HG03196 (cell line): ENCODE data around the gene UCN3.
"Not testable (repeated sequence)": the region's sequence is repeated elsewhere in the genome, so short reads cannot be mapped to it uniquely, and the experiment has no call there.

Experiments used
- ATAC-seq: cut with Tn5 transposase; IDR thresholded peaks from one replicate; pipeline ENCODE4 v1.9.1; 2021; ENCODE audit not compliant: unreplicated experiment

Gene UCN3

DNA sequence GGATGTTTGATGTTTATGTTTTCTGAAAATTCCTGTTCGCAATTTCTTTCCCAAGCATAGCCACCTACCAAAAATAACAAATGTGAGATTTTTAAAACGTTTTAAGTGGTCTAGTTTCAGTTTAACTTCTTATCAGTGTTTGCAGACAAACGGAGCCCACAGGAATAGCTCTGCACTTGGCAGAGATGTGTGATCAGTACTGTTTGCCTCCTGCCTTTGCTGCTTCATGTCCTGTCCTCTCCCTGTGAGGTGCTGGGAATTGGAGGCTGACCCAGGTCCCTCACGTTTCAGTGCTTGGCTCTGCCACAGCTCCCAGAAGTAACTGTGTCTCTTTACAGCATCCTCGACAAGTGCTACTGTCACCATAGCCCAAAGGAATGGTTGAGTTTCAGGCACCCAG, 1.2 kb downstream of the UCN3 start:
- ATAC-seq: no peak

DNA sequence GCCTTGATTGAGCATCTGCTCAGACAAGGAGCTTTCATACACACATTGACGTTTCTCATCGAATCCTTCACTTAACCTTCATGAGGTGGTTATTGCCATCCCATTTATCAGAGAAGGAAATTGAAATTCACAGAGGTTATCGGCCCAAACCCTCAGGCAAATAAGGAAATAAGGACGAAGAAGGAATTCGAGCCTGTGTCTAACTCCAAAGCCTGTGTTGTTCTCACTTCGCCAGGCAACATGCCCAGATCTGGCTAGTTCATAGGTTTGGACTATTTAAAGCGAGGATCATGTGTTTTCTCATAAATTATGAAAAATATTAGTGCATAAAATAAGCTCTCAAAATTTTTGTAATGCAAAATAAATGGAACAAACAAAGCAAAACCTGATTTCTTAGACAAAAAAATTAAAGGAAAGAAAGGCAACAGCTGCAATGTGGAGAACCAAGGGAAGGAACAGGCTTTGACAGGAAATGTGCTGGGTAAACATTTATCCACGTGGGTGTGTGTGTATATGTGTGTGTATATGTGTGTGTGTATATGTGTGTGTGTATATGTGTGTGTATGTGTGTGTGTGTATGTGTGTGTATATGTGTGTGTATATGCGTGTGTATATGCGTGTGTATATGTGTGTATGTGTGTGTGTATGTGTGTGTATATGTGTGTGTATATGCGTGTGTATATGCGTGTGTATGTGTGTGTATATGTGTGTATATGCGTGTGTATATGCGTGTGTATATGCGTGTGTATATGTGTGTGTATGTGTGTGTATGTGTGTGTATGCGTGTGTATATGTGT, 4.8 kb downstream of the UCN3 start:
- no peak for ATAC-seq

DNA sequence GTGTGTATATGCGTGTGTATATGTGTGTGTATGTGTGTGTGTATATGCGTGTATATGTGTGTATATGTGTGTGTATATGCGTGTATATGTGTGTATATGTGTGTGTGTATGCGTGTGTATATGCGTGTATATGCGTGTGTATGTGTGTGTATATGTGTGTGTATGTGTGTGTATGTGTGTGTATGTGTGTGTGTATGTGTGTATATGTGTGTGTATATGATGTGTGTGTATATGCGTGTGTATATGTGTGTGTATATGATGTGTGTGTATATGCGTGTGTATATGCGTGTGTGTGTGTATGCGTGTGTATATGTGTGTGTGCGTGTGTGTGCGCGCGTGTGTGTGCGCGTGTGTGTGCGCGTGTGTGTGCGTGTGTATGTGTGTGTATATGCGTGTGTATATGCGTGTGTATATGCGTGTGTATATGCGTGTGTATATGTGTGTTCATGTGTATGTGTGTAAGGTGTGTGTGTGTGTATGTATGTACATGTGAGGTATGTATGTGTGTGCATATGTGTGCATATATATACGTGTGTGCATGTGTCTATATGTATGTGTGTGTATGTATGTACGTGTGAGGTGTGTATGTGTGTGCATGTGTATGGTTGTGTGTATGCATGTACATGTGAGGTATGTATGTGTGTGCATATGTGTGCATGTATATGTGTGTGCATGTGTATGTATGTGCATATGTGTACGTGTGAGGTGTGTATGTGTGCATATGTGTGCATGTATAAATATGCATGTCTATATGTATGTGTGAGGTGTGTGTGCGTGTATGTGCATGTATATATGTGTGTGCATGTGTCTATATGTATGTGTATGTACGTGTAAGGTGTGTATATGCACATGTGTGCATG, 6.0 kb downstream of the UCN3 start:
- ATAC-seq: no peak

DNA sequence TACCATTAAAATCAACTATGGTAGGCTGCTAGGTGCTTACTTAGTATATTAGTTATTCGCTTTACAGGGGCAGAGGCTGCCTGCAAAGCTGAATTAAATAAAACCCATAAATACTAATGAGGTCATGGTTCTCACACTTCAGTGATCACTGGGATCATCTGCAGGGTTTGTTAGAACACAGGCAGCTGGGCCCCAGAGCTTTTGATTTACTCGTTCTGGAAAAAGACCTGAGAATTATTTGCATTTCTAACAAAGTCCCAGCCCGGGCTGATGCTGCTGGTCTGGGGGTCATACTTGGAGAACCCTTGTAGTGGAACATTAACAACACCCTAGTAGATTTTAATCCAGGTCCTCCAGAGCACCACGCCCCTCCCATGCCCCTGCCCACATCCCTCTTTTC, 8.5 kb downstream of the UCN3 start:
- ATAC-seq: no peak

DNA sequence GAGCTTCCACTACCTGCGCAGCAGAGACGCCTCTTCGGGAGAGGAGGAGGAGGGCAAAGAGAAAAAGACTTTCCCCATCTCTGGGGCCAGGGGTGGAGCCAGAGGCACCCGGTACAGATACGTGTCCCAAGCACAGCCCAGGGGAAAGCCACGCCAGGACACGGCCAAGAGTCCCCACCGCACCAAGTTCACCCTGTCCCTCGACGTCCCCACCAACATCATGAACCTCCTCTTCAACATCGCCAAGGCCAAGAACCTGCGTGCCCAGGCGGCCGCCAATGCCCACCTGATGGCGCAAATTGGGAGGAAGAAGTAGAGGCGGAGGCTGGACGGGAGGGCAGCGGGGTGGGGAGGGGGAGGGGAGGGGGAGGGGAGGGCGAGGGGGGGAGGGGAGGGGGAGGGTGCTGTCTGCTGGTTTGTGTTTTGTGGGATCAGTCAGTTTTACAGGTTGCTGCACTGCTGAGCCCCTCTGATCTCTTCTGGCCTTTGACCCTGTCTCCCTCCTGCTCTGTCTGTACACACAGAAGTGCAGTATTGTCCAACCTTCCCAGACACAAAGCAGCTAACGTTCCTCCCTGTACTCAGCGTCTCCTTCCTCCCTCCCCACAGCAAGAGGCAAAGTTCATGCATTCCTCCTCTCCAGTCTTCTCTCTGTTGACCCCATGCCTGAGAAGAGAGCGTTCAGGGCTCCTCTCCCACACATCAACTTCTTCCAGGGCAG, 9.3 kb downstream of the UCN3 start:
- ATAC-seq: no peak

DNA sequence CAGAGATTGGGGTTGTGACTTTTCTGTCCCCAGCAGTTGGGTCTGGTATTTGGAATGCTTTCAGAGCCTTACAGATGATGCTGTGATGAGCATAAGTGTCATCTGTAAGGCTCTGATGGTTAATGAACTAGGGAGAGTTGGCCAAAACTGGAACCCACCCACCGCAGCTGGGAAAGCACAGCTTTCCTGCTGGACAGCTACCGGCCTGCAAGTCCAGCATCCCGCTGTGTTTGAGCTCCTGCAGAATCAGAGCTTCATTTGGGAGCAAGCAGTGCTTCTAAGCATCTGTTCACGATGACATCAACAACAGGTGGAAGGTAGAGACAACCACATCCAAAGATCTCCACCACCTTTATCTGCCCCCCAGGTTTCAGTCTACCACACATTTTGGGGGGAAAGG, 11.7 kb downstream of the UCN3 start:
- ATAC-seq: no peak

DNA sequence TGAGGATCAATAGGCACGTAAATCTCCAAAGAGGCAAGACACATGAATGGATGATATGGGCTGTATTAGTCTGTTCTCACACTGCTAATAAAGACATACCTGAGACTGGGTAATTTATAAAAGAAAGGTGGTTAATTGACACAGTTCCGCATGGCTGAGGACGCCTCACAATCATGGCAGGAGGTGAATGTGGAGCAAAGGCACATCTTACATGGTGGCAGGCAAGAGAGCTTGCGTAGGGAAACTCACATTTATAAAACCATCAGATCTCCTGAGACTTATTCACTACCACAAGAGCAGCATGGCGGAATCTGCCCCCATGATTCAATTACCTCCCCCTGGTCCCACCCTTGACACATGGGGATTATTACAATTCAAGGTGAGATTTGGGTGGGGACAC, 14.4 kb downstream of the UCN3 start:
- ATAC-seq: not testable (repeated sequence)

DNA sequence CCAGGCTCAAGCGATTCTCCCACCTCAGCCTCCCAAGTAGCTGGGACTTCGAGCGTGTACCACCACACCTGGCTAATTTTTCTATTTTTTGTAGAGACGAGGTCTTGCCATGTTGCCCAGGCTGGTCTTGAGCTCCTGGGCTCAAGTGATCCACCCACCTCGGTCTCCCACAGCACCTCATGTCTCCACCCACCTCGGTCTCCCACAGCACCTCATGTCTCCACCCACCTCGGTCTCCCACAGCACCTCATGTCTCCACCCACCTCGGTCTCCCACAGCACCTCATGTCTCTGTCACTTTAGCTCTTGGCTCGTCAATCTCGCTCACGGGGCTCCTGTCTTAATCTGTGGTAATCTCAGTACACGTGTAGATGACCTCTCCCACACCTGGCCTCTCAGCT, 15.6 kb downstream of the UCN3 start:
- not testable (repeated sequence) for ATAC-seq

DNA sequence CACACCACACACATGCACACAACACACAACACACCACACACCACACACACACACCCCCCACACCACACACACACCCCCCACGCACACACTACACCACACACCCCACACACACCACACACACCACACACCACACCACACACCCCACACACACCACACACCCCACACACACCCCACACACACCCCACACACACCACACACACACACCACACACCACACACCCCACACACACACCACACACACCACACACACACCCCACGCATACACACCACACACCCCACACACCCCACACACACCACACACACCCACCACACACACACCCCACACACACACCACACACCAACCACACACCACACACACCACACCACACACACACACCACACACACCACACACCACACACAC, 16.4 kb downstream of the UCN3 start:
- ATAC-seq: no peak

DNA sequence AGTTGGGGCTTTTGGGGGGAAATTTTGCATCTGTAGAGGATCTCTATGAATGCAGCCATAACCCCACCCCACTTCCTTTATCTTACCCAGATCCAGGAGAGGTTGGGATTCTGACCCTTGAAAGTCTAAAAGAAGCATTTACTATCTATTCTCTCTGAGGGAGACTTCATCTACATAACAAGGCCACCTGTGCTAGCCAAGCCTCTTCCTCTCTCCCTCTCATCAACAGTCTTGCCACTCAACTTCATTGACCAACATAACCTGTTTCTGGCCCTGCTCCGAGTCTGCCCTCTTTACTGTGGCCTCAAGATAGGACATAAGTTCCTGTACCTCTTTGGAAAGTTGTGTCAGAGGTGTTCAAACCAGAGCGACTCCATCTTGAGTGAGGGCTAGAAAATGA, 20.5 kb downstream of the UCN3 start:
- no peak for ATAC-seq

DNA sequence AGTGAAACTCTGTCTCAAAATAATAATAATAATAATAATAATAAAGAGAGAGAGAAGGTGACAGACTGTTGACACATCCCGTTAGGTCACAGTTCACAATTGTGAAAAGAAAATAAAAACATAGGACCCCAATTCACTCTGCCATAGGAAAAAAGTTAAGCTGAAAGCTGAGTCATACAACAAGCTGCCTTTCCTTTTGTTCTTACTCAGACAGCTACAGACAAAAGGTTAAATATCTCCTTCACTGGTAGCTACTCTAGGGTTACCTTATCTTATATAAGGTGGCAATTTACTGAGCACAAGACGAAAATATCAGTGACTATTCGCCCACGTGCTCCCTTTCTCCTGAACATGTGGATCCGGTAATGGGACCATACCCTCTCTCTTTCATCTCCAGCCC, 22.4 kb downstream of the UCN3 start:
- no peak for ATAC-seq

DNA sequence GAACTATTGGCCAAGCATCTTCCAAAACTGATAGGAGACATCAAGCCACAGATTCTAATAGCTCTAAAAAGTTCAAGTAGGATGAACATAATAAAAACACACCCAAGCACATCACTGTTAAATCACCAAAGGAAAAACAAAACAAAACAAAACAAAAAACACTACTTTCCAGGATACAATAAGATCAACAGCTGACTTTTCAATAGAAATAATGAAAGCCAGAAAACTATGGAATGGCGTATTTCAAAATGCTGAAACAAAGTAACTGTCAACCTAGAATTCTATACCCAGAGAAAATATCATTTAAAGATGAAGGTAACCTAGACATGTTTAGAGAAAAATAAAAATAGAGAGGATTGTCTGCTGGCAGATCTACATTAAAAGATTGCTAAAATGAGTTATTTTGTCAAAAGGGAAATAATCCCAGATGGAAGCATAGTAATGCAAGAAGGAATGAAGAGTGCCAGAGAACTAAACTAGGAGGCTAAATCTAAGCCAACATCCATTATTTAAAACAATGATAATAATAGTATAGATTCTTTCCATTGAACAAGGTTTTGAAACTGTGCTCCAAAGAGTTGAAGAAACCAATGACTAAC, 25.9 kb downstream of the UCN3 start:
- ATAC-seq: no peak

DNA sequence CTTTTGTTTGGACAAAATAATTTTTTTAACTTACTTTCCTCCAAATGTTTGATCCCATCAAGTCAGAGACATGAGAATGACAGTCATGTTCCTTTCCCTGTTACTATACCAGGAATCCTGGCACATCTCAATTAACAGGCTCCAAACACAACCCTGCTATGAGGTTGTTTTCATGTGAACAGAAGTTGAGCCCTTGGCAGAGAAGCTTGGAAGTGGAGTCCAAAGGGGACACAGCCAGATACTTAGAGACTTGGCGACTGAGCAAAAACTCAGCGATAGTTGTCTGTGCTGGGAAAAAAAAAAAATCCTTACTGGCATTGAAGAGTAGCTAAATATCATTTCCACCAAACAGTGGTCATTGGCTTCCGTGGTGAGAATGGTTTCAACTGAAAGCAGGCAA, 27.0 kb downstream of the UCN3 start:
- ATAC-seq: no peak

DNA sequence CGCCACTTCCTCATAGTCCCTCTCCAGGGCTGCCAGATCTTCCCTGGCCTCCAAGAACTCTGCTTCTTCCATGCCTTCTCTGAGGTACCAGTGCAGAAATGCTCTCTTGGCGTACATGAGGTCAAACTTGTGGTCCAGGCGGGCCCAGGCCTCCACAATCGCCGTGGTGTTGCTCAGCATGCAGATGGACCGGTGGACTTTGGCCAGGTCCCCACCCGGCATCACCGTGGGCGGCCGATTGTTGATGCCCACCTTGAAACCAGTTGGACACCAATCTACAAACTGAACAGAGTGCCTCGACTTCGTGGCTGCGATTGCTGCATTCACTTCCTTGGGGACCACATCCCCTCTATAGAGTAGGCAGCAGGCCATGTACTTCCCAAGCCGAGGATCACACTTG, 28.8 kb downstream of the UCN3 start:
- no peak for ATAC-seq

DNA sequence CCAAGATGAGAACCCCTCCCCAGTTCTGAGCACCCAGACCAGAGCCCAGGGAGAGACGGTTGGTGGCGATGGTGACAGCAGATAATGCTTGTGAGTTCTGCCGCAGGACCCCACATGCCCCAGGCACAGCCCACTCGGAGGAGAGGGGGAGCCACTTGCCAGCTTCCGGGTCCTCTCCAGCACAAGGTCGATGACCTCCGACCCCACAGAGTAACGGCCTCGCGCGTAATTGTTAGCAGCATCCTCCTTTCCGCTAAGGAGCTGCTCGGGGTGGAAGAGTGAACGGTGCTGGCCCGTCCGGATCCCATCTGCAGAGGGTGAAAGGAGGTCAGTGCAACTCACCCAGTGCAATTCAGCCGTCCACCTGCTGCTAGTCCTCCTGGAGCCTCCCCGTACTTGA, 30.4 kb downstream of the UCN3 start:
- no peak for ATAC-seq

DNA sequence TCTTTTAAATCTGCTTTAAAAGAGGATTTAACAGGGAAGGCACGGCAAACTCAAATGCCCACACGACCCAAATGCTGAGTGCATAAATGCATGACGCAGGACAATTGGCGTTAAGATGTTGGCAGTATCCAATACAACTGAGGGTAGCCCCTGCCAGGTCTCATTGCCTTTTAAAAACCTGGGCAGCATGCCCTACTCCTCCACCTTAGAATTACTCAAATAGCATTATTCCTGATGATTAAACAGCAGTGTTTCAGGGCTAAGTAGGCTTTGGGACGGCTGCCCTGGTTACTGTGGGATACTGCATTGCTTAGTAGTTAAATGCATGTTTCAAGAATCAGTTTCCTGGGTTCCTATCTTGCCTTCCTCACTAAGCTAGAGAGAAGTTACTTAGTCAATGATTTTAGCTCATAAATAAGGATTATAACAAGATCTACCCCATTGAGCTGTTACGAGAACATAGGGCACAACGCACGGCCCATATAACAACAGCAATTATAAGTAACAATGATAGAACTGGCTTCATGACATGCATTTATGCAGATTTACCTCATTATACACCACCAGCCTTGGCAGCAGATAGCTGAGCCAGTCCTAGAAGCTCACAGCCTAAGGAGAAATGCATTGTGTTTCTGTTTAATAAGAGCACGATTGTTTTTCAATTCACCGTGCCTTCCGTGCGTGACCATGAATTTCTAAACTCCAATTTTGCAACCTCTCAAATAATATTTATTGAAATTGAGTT, 32.0 kb downstream of the UCN3 start:
- no peak for ATAC-seq

DNA sequence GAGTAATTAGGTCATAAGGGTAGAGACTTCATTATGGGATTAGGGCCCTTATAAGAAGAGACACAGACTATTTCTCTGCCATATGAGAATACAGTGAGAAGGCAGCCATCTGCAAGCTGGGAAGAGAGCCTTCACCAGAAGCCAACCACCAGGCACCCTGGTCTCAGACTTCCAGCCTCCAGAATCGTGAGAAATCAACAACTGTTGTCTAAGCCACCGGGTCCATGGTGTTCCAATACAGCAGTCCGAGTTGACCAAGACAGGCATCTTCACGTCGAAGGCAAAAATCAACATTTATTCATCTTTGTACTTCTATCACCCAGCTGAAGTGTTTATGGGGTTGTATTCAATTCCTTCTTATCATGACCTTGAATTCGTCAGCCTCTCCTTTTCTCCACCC, 34.6 kb downstream of the UCN3 start:
- ATAC-seq: no peak

DNA sequence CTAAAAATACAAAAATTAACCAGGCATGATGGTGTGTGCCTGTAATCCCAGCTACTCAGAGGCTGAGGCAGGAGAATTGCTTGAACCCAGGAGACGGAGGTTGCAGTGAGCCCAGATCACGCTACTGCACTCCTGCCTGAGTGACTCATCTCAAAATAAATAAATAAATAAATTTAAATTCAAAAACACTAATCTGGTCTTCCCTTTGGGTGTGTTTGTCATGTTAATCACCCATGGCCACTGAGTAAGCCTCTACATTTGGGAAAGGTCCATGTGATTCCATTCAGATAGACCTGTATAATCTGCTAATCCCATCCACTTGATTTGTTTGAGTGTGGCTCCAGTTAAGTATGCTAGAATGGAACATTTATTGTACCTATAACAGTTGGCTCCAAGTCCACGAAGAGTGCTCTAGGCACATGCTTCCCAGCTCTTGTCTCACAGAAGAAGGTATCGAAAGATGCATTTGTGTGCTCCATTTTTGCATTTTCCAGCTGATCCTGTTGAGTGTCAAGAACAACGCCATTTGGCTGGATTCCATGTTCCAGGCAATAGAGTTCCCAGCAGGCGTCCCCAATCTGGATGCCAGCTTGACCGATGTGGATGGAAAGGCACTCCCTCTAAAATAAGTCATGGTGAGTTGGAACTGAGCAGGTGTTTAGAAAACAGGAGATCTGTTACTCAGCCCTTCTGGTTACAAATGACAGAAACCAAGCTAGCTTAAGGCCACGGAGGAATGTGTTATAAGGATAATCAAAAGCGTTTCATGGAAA, 35.9 kb downstream of the UCN3 start:
- no peak for ATAC-seq

DNA sequence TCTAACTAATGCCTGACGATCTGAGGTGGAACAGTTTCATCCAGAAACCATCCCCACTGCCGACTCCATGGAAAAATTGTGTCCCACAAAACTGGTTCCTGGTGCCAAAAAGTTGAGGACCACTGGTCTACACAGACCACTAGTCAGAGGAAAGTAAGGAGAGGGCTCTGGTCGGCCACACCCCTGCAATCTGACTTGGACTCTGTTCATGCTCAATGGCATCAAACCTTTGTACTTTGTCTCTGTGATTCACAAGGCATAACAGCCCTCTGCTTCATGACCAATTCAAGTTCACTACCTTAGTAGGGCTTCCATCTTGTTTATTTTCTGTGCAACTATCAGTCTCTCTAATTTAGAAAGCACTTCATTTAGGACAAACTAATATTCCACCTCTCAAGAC, 38.0 kb downstream of the UCN3 start:
- ATAC-seq: no peak
